ENCODE data around the gene PRAMEF12. TPM values are rescaled to one million over a fixed set of nuclear protein-coding genes. Genes with fewer than 3 reads are reported as not detected.

Gene PRAMEF12
- polyA plus RNA-seq, 1 of the 3 experiments (the other 2 are of a cell fraction), result not detected

DNA sequence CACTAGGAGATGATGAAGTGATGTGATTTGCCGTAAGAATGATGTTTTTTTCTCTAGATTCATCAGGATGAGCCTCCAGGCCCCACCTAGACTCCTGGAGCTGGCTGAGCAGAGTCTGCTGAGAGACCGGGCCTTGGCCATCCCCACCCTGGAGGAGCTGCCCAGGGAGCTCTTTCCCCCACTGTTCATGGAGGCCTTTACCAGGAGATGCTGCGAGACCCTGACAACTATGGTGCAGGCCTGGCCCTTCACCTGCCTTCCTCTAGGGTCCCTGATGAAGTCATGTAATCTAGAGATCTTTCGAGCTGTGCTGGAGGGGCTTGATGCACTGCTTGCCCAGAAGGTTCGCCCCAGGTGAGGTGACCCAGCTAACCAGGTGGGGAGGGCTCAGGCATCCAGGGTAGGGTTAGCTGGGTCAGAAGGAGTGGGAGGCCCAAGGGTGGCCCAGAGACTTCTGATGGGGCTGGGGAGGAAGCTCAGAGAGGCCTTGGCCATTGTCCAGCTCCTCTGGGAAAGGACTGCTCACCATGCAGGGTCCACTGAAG, 1.3 kb downstream of the PRAMEF12 start:
- no peaks in the 10 kb centered on the region for H3F3A ChIP-seq (replicated peaks; ENCODE audit: insufficient read depth)
- H3K9me3 ChIP-seq, result no peaks in the 10 kb centered on the region
- ChIA-PET CTCF (no interaction called here), POLR2A (no interaction called here)
- no peak overlapping the region for H2AFZ ChIP-seq (ENCODE audit: low read depth)
- no peaks in the 10 kb centered on the region for H4K20me1 ChIP-seq (ENCODE audit: insufficient read depth)
- H3K4me1 ChIP-seq (ENCODE audit: control insufficient read depth in 1 of 2, insufficient read depth in 2 of 2, low read depth in 1 of 2, low read length in 1 of 2), result no peaks in the 10 kb centered on the region
- DNase-seq, result no peak
- peaks cover 7% of the 10 kb centered on the region; the same call in 1 of the 2 replicates for H3K27me3 ChIP-seq (ENCODE audit: insufficient read depth)
- TF ChIP-seq RXRA (IDR thresholded peaks at IDR 0.05; ENCODE audit: borderline replicate concordance, low read depth), result no peak
- TF ChIP-seq CHD2 (IDR thresholded peaks at IDR 0.05; ENCODE audit: low read length, partially characterized antibody), result no peak
- no peak for TF ChIP-seq EZH2phosphoT487 (IDR thresholded peaks at IDR 0.05; ENCODE audit: borderline replicate concordance, low read depth)
- TF ChIP-seq MXI1 (IDR thresholded peaks at IDR 0.05; ENCODE audit: low read depth, low read length), result no peak
- no peak for TF ChIP-seq EP300 (IDR thresholded peaks at IDR 0.05; ENCODE audit: borderline replicate concordance in 1 of 2, low read depth in 1 of 2, low read length in 1 of 2)
- TF ChIP-seq RAD21 (IDR thresholded peaks at IDR 0.05; ENCODE audit: low read length), result no peak
- H3K9ac ChIP-seq, result no peak overlapping the region
- H3K9me2 ChIP-seq, result no peaks in the 10 kb centered on the region
- WGBS (ENCODE audit: low lambda C conversion rate), result 3% methylated on average over 3 of the region's 5 CpGs
- no peaks in the 10 kb centered on the region for H3K79me2 ChIP-seq (ENCODE audit: insufficient read depth)
- no peak overlapping the region for H3K4me2 ChIP-seq
- no peaks in the 10 kb centered on the region for H3K36me3 ChIP-seq (replicated peaks in 1 of 2; ENCODE audit: control insufficient read depth in 1 of 2, insufficient read depth in 2 of 2, low read length in 1 of 2)
- no peak overlapping the region for H3K4me3 ChIP-seq (ENCODE audit: low read depth in 2 of 2, low read length in 1 of 2)
- H3K27ac ChIP-seq (ENCODE audit: low read depth in 2 of 2, low read length in 1 of 2), result no peak overlapping the region

DNA sequence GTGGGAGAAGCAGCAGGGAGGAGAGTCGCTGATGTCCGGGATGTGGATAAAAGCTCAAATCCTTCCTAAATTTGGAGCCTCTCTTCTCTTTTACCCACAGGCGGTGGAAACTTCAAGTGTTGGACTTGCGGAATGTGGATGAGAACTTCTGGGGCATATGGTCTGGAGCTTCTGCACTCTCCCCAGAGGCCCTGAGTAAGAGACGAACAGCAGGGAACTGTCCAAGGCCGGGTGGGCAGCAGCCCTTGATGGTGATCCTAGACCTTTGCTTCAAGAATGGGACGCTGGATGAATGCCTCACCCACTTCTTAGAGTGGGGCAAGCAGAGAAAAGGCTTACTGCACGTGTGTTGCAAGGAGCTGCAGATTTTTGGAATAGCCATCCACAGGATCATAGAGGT, 1.9 kb downstream of the PRAMEF12 start:
- DNase-seq, result no peak
- no peaks in the 10 kb centered on the region for H3K36me3 ChIP-seq (replicated peaks in 1 of 2; ENCODE audit: control insufficient read depth in 1 of 2, insufficient read depth in 2 of 2, low read length in 1 of 2)
- no peaks in the 10 kb centered on the region for H3K9me2 ChIP-seq
- no peaks in the 10 kb centered on the region for H3K9me3 ChIP-seq
- no peaks in the 10 kb centered on the region for H3K79me2 ChIP-seq (ENCODE audit: insufficient read depth)
- TF ChIP-seq, protein P1, sequence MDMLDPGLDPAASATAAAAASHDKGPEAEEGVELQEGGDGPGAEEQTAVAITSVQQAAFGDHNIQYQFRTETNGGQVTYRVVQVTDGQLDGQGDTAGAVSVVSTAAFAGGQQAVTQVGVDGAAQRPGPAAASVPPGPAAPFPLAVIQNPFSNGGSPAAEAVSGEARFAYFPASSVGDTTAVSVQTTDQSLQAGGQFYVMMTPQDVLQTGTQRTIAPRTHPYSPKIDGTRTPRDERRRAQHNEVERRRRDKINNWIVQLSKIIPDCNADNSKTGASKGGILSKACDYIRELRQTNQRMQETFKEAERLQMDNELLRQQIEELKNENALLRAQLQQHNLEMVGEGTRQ (IDR thresholded peaks at IDR 0.05; ENCODE audit: borderline replicate concordance, low read depth, low read length), result no peak
- no peak for TF ChIP-seq RFX5 (IDR thresholded peaks at IDR 0.05; ENCODE audit: low read length)
- TF ChIP-seq FOXM1 (IDR thresholded peaks at IDR 0.05; ENCODE audit: low read depth), result no peak
- TF ChIP-seq FOXJ3 (CRISPR knock-in tag; IDR thresholded peaks at IDR 0.05), result no peak
- TF ChIP-seq ELF1 (IDR thresholded peaks at IDR 0.05), result no peak
- no peak for TF ChIP-seq NRF1 (IDR thresholded peaks at IDR 0.05; ENCODE audit: low read depth, low read length)
- TF ChIP-seq TEAD4 (IDR thresholded peaks at IDR 0.05; ENCODE audit: borderline replicate concordance, insufficient read depth), result no peak
- no peaks in the 10 kb centered on the region for H4K20me1 ChIP-seq (ENCODE audit: insufficient read depth)
- peaks cover 7% of the 10 kb centered on the region; the same call in 1 of the 2 replicates for H3K27me3 ChIP-seq (ENCODE audit: insufficient read depth)
- H2AFZ ChIP-seq (ENCODE audit: low read depth), result no peak overlapping the region
- no peak overlapping the region for H3K27ac ChIP-seq (ENCODE audit: low read depth in 2 of 2, low read length in 1 of 2)
- POLR2A ChIA-PET, result no interaction called here
- H3K4me3 ChIP-seq (ENCODE audit: low read depth in 2 of 2, low read length in 1 of 2), result no peak overlapping the region
- H3K4me2 ChIP-seq, result no peak overlapping the region
- CTCF ChIA-PET, result no interaction called here
- no peaks in the 10 kb centered on the region for H3K4me1 ChIP-seq (ENCODE audit: control insufficient read depth in 1 of 2, insufficient read depth in 2 of 2, low read depth in 1 of 2, low read length in 1 of 2)
- H3F3A ChIP-seq (replicated peaks; ENCODE audit: insufficient read depth), result no peaks in the 10 kb centered on the region
- 11% methylated on average over 7 of the region's 8 CpGs for WGBS (ENCODE audit: low lambda C conversion rate)
- no peak overlapping the region for H3K9ac ChIP-seq

Measured in SK-N-SH (cell line).